Subcutaneous adipose tissue (tissue), 4 donors: ENCODE measurements around the gene UBE4A. TPM values are rescaled to one million over a fixed set of nuclear protein-coding genes. Genes with fewer than 3 reads are reported as not detected.

Experiments
- total RNA-seq, 4 donors: library from RNA; depleted of rRNA; stranded (reverse); fragments of >200 nt; gene quantifications; one replicate each; pipeline ENCODE4 v1.1.0, GENCODE V29; 2016
- TF ChIP-seq, protein P1 (sequence below): fragments of 450-650 bp; IDR thresholded peaks from one replicate; pipeline ENCODE4 v1.5.1; 2016; ENCODE audit warnings: low read depth, mild to moderate bottlenecking, control low read depth, antibody characterized with exemption, moderate library complexity

Gene UBE4A
- total RNA-seq, 4 donors from 2014 or later = 44.8 to 57.7 (median 45.8) TPM

DNA sequence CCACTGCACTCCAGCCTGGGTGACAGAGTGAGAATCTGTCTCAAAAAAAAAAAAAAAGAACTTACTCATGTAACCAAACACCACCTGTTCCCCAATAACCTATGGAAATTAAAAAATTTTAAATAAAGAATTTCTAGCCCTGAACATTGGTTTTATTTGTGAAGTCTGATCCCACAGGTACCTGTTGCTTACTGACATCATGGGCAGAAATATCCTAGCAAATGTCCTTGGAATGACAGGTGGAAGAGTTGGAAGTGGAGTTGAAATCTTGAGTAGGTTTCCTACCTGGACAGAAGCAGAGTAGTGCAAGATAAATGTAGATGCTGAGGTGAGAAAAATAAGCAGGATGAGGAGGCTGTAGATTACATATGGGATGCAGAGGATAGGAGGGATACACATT, 34.1 kb upstream of the UBE4A start:
- TF ChIP-seq, protein P1, sequence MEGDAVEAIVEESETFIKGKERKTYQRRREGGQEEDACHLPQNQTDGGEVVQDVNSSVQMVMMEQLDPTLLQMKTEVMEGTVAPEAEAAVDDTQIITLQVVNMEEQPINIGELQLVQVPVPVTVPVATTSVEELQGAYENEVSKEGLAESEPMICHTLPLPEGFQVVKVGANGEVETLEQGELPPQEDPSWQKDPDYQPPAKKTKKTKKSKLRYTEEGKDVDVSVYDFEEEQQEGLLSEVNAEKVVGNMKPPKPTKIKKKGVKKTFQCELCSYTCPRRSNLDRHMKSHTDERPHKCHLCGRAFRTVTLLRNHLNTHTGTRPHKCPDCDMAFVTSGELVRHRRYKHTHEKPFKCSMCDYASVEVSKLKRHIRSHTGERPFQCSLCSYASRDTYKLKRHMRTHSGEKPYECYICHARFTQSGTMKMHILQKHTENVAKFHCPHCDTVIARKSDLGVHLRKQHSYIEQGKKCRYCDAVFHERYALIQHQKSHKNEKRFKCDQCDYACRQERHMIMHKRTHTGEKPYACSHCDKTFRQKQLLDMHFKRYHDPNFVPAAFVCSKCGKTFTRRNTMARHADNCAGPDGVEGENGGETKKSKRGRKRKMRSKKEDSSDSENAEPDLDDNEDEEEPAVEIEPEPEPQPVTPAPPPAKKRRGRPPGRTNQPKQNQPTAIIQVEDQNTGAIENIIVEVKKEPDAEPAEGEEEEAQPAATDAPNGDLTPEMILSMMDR = no peak

DNA sequence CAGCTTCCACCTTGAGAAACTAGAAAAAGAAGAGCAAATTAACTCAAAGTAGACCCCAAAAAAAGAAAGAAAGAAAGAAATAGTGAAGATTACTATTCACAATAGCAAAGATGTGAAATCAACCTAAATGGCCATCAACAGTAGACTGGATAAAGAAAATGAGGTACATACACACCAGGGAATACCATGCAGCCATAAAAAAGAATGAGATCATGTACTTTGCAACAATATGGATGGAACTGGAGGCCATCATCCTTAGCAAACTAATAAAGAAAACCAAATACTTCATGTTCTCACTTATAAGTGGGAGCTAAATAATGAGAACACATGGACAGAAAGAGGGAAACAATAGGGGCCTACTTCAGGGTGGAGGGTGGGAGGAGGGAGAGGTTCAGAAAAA, 30.7 kb upstream of the UBE4A start:
- TF ChIP-seq, protein P1 = no peak

GRCh38 chr11:118334745-118335144, 24.7 kb upstream of the UBE4A start:
- TF ChIP-seq, protein P1 = no peak

GRCh38 chr11:118338637-118339061, 20.8 kb upstream of the UBE4A start:
- TF ChIP-seq, protein P1 = no peak

GRCh38 chr11:118339281-118339961, 20.0 kb upstream of the UBE4A start:
- TF ChIP-seq, protein P1 = no peak

- TF ChIP-seq, protein P1 = no peak
Measured at GRCh38 chr11:118340449-118340848, 19.0 kb upstream of the UBE4A start.

DNA sequence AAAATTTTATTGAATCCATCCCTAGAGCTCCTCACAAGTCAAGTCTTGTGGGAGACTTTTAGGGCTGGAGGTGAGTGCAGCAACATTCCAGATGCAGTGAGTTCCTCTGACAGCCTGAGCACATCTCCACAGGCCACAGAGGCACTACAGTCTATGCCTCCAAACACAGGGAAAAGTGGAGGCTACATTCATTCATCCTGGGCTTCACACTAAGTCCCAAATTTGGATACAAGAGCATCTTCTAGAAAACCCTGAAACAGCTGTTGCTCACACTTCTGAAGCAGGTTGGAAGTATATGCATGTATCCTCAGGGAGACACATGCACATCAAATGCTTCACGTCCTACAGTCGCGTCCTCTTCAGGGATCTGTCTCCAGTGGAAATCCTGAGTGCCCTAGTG, 18.1 kb upstream of the UBE4A start:
- TF ChIP-seq, protein P1 = no peak
